Ishikawa (cell line): Measurements from ENCODE around the gene UBN1.

ENCODE experiments used
- CEBPB ChIP-seq: IDR thresholded peaks from 2 replicates; pipeline ENCODE4 v1.6.1; 2012
- CREB1 ChIP-seq: IDR thresholded peaks from 2 replicates; pipeline ENCODE4 v1.6.1; 2012; ENCODE audit warnings: low read depth
- EGR1 ChIP-seq: IDR thresholded peaks from 2 replicates; pipeline ENCODE4 v1.6.1; 2012
- EP300 ChIP-seq: IDR thresholded peaks from 2 replicates; pipeline ENCODE4 v1.6.1; 2012; ENCODE audit warnings: borderline replicate concordance
- FOXM1 ChIP-seq: IDR thresholded peaks from 2 replicates; pipeline ENCODE4 v1.6.1; 2012; ENCODE audit warnings: low read depth, borderline replicate concordance
- NFIC ChIP-seq: IDR thresholded peaks from 2 replicates; pipeline ENCODE4 v1.6.1; 2012
- RAD21 ChIP-seq: IDR thresholded peaks from 2 replicates; pipeline ENCODE4 v1.6.1; 2012; ENCODE audit warnings: low read depth
- REST ChIP-seq: IDR thresholded peaks from 2 replicates; pipeline ENCODE4 v1.6.1; 2012; ENCODE audit warnings: low read depth, mild to moderate bottlenecking
- TAF1 ChIP-seq: IDR thresholded peaks from 2 replicates; pipeline ENCODE4 v1.6.1; 2012; ENCODE audit warnings: low read depth, mild to moderate bottlenecking
- TCF12 ChIP-seq: IDR thresholded peaks from 2 replicates; pipeline ENCODE4 v1.6.1; 2012; ENCODE audit warnings: low read depth
- TEAD4 ChIP-seq: IDR thresholded peaks from 2 replicates; pipeline ENCODE4 v1.6.1; 2012
- USF1 ChIP-seq: IDR thresholded peaks from 2 replicates; pipeline ENCODE4 v1.6.1; 2012
- YY1 ChIP-seq: IDR thresholded peaks from 2 replicates; pipeline ENCODE4 v1.6.1; 2012; ENCODE audit warnings: low read depth
- ZBTB7A ChIP-seq: IDR thresholded peaks from 2 replicates; pipeline ENCODE4 v1.6.1; 2012; ENCODE audit warnings: low read depth
- TF ChIP-seq, protein P1 (sequence below): IDR thresholded peaks from 2 replicates; pipeline ENCODE4 v1.6.1; 2012

The UBN1 gene

DNA sequence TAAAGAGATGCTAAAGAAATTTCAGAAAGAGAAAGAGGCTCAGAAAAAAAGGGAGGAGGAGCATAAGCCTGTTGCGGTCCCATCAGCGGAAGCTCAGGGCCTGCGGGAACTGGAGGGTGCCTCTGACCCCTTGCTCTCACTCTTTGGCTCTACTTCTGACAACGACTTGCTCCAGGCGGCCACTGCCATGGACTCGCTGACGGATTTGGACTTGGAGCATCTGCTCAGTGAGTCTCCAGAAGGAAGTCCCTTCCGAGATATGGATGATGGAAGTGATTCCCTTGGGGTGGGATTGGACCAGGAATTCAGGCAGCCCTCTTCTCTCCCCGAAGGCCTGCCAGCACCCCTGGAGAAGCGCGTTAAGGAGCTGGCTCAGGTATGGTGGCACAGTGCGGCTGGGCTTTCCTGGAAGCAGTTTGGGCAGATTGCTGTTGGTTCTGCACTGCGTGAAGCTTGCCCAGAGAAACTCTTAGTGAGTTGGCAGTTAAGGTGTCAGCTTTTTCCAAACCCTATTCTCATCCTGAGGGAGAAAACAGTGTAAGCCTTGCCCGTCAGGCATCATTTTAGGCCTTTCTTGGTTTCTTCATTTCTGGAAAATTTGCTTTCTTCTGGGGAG, 13.6 kb downstream of the UBN1 start:
- TF ChIP-seq USF1 (no peak), YY1 (no peak), ZBTB7A (no peak), TAF1 (no peak)

- TF ChIP-seq TEAD4 (no peak), RAD21 (no peak), CEBPB (no peak), USF1 (no peak), EP300 (no peak), NFIC (no peak), CREB1 (no peak), TAF1 (no peak), EGR1 (no peak), TCF12 (no peak), ZBTB7A (no peak), REST (no peak), FOXM1 (no peak), YY1 (no peak)
- TF ChIP-seq, protein P1, sequence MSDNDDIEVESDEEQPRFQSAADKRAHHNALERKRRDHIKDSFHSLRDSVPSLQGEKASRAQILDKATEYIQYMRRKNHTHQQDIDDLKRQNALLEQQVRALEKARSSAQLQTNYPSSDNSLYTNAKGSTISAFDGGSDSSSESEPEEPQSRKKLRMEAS = no peak
These were observed 15.4 kb downstream of the UBN1 start for GRCh38 chr16:4862639-4863038.

DNA sequence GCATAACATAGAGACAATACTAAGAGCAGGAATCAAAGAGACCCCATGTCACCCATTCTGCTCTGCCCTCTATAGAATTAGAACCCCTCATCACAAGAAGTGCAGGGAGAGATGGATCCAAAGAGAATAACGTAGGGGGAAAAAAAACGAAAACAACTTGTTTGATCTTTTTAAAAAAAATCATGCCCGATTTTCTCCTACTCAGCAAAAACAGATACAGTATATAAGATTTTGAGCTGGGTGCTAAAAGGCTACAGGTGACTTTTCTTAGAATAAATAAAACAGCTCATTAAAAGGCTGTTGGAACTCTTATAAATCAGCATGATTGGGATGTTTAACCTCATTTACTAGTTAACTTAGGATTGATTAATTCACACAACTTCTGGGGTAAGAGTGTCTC, 17.4 kb downstream of the UBN1 start:
- TF ChIP-seq FOXM1 (no peak), CREB1 (no peak), EP300 (no peak), NFIC (no peak), TAF1 (no peak), USF1 (no peak), EGR1 (no peak), CEBPB (no peak), YY1 (no peak), TEAD4 (no peak), TCF12 (no peak), REST (no peak), RAD21 (no peak)
- TF ChIP-seq, protein P1 = no peak

GRCh38 chr16:4865231-4865860, 18.1 kb downstream of the UBN1 start:
- TF ChIP-seq REST = no peak
- no peak for TF ChIP-seq FOXM1
- no peak for TF ChIP-seq RAD21
- TF ChIP-seq CEBPB = no peak
- no peak for TF ChIP-seq EGR1
- TF ChIP-seq TCF12 = no peak
- no peak for TF ChIP-seq ZBTB7A
- no peak for TF ChIP-seq EP300
- no peak for TF ChIP-seq USF1
- no peak for TF ChIP-seq TAF1
- TF ChIP-seq, protein P1 = no peak
- TF ChIP-seq CREB1 = no peak
- no peak for TF ChIP-seq TEAD4
- TF ChIP-seq NFIC = no peak
- no peak for TF ChIP-seq YY1
